SK-N-SH (cell line): ENCODE data around the gene FAM3B. TPM values are rescaled to one million over a fixed set of nuclear protein-coding genes. Genes with fewer than 3 reads are reported as not detected.

Experiments
- CTCF ChIA-PET: fragments of 300-600, 350-600 bp; formaldehyde crosslinking; extraction: SDS; loops from one replicate; lab custom pipeline; 2021; lab: Yijun Ruan, JAX
- POLR2A ChIA-PET: fragments of 350-600 bp; sonication (Branson Sonifier 250); formaldehyde crosslinking; extraction: SDS; loops from one replicate; lab custom pipeline; 2020; ENCODE audit warnings: antibody characterized with exemption, inconsistent platforms; lab: Yijun Ruan, JAX
- DNase-seq: peaks from one replicate; pipeline ENCODE4 v3.0.0; 2012
- H2AFZ ChIP-seq: fragments of 200-600 bp; sonication (generic); 2 replicates; pipeline ENCODE4 v1.8.1; 2016; ENCODE audit warnings: antibody characterized with exemption, mild to moderate bottlenecking, low read depth
- H3F3A ChIP-seq: fragments of 200-600 bp; sonication (generic); replicated peaks from 2 replicates; pipeline ENCODE3; 2016; ENCODE audit warnings: antibody characterized with exemption, mild to moderate bottlenecking; ENCODE audit not compliant: insufficient read depth
- H3K27ac ChIP-seq, 2 experiments: fragments of 200-500 bp in 1 of 2; fragments of 200-600 bp in 1 of 2; sonication (Bioruptor generic) in 1 of 2; sonication (generic), shearing (Covaris generic) in 1 of 2; 2 replicates each; pipeline versions ENCODE4 v1.5.1 to v1.6.1; 2014 to 2016; ENCODE audit warnings: low read depth in 2 of 2, inconsistent platforms in 1 of 2, low read length in 1 of 2, mild to moderate bottlenecking in 1 of 2, mixed read lengths in 1 of 2
- H3K27me3 ChIP-seq: fragments of 200-600 bp; sonication (generic), shearing (Covaris generic); 2 replicates; pipeline ENCODE4 v1.6.1; 2016; ENCODE audit warnings: mixed run types; ENCODE audit not compliant: insufficient read depth
- H3K36me3 ChIP-seq, 2 experiments: fragments of 200-500 bp in 1 of 2; fragments of 200-600 bp in 1 of 2; sonication (Bioruptor generic) in 1 of 2; sonication (generic) in 1 of 2; replicated peaks in 1 of 2; 2 replicates each; pipeline versions ENCODE3 to v1.5.1; 2014 to 2016; ENCODE audit warnings: low read length in 1 of 2, mild to moderate bottlenecking in 1 of 2; ENCODE audit not compliant: insufficient read depth in 2 of 2, control insufficient read depth in 1 of 2
- H3K4me1 ChIP-seq, 2 experiments: fragments of 200-500 bp in 1 of 2; fragments of 200-600 bp in 1 of 2; sonication (Bioruptor generic) in 1 of 2; sonication (generic), shearing (Covaris generic) in 1 of 2; 2 replicates each; pipeline versions ENCODE4 v1.5.1 to v1.6.1; 2014 to 2016; ENCODE audit warnings: low read depth in 1 of 2, low read length in 1 of 2, mixed run types in 1 of 2; ENCODE audit not compliant: insufficient read depth in 2 of 2, control insufficient read depth in 1 of 2
- H3K4me2 ChIP-seq: fragments of 200-600 bp; sonication (generic), shearing (Covaris generic); 2 replicates; pipeline ENCODE4 v1.6.1; 2017; ENCODE audit warnings: mixed run types
- H3K4me3 ChIP-seq, 2 experiments: fragments of 200-500 bp in 1 of 2; fragments of 200-600 bp in 1 of 2; sonication (Bioruptor generic) in 1 of 2; sonication (generic), shearing (Covaris generic) in 1 of 2; 2 replicates each; pipeline versions ENCODE4 v1.5.1 to v1.8.1; 2014 to 2016; ENCODE audit warnings: low read depth in 2 of 2, inconsistent platforms in 1 of 2, low read length in 1 of 2, mild to moderate bottlenecking in 1 of 2, mixed read lengths in 1 of 2, moderate library complexity in 1 of 2
- H3K79me2 ChIP-seq: fragments of 200-600 bp; sonication (generic); 2 replicates; pipeline ENCODE4 v1.8.1; 2017; ENCODE audit warnings: mild to moderate bottlenecking; ENCODE audit not compliant: insufficient read depth
- H3K9ac ChIP-seq: fragments of 200-600 bp; sonication (generic); 2 replicates; pipeline ENCODE4 v1.6.1; 2017; ENCODE audit warnings: mixed run types
- H3K9me2 ChIP-seq: fragments of 200-600 bp; sonication (generic); 2 replicates; pipeline ENCODE4 v1.6.1; 2017; ENCODE audit warnings: mixed run types
- H3K9me3 ChIP-seq: fragments of 200-600 bp; sonication (generic); 2 replicates; pipeline ENCODE4 v1.6.1; 2017; ENCODE audit warnings: mixed run types, mild to moderate bottlenecking, moderate library complexity
- H4K20me1 ChIP-seq: fragments of 200-600 bp; sonication (generic); 2 replicates; pipeline ENCODE4 v1.6.1; 2017; ENCODE audit warnings: mild to moderate bottlenecking, mixed run types; ENCODE audit not compliant: insufficient read depth
- EZH2phosphoT487 ChIP-seq: fragments of 200-600 bp; sonication (generic); IDR thresholded peaks from 2 replicates; pipeline ENCODE4 v1.6.1; 2017; ENCODE audit warnings: low read depth, mixed run types, mild to moderate bottlenecking, antibody characterized with exemption, moderate library complexity, borderline replicate concordance
- FOSL2 ChIP-seq: IDR thresholded peaks from 2 replicates; pipeline ENCODE4 v1.4.0; 2012; ENCODE audit warnings: low read depth, mild to moderate bottlenecking, moderate library complexity, borderline replicate concordance
- FOXJ3 ChIP-seq: sonication (generic); formaldehyde crosslinking; IDR thresholded peaks from 2 replicates; pipeline ENCODE4 v1.5.1; 2020; ENCODE audit warnings: mild to moderate bottlenecking, missing genetic modification reagents
- NRF1 ChIP-seq: IDR thresholded peaks from 2 replicates; pipeline ENCODE4 v1.6.1; 2012; ENCODE audit warnings: low read depth, mild to moderate bottlenecking, low read length
- SIN3A ChIP-seq: IDR thresholded peaks from 2 replicates; pipeline ENCODE4 v1.6.1; 2012; ENCODE audit warnings: low read depth, mild to moderate bottlenecking, low read length, moderate library complexity, borderline replicate concordance
- WGBS: methylation state at CpG from one replicate; pipeline ENCODE4 v1.1.6; 2017; ENCODE audit warnings: low lambda C conversion rate; 5-methylcytosine and 5-hydroxymethylcytosine counted together
- polyA plus RNA-seq, 3 experiments: library from polyadenylated mRNA; depleted of rRNA; stranded (reverse); fragments of >200 nt; gene quantifications; 2 replicates each; pipeline ENCODE4 v1.2.3, GENCODE V29; 2012
- TF ChIP-seq, protein P1 (sequence below): fragments of 200-600 bp; sonication (generic); IDR thresholded peaks from 2 replicates; pipeline ENCODE4 v1.6.1; 2017; ENCODE audit warnings: antibody characterized with exemption, mild to moderate bottlenecking, moderate library complexity
- TF ChIP-seq, protein P2 (sequence below): fragments of 150-350 bp; IDR thresholded peaks from 2 replicates; pipeline ENCODE4 v1.6.1; 2016; ENCODE audit warnings: mild to moderate bottlenecking, low read depth, low read length
- TF ChIP-seq, protein P3 (sequence below): IDR thresholded peaks from 2 replicates; pipeline ENCODE4 v1.6.1; 2012; ENCODE audit warnings: mild to moderate bottlenecking, low read depth, low read length, moderate library complexity

Gene FAM3B
- polyA plus RNA-seq, 1 of the 3 experiments (the other 2 are of a cell fraction) = not detected

DNA sequence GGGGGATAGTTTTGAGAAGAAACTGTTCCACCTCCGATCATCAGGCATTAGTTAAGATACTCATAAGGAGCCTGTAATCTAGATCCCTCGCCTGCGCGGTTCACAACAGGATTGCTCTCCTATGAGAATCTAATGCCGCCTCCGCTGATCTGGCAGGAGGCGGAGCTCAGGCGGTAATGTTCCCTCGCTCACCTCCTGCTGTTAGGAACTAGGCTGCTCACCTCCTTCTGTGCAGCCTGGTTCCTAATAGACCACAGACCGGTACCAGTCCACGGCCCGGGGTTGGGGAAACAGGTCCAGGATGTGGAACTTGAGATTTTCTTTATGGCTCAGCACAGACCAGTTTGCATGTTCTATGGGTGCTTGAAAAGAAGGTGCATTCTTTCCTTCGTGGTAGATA, 27.2 kb upstream of the FAM3B start:
- no peak for DNase-seq
- Histone ChIP-seq H3K4me3 (no peak overlapping the region), H2AFZ (no peak overlapping the region), H3K27ac (no peak overlapping the region), H3K36me3 (no peaks in the 10 kb centered on the region), H3K79me2 (no peaks in the 10 kb centered on the region), H3K4me2 (no peak overlapping the region), H3K27me3 (0 out of 2 replicates have a peak, but pooled peaks cover 9% of the 10 kb centered on the region), H4K20me1 (no peaks in the 10 kb centered on the region), H3K9me3 (no peaks in the 10 kb centered on the region), H3F3A (no peaks in the 10 kb centered on the region), H3K9me2 (no peaks in the 10 kb centered on the region), H3K9ac (no peak overlapping the region), H3K4me1 (no peaks in the 10 kb centered on the region)
- ChIA-PET POLR2A (no interaction called here), CTCF (interaction anchor here (0.6 to 1.3 kb wide), 2 partner anchors 170 to 171 kb away, joined by 3 to 4 read pairs; no protein-coding TSS in a partner anchor)
- no peak for TF ChIP-seq NRF1
- WGBS = 64% methylated on average over 12 of the region's 13 CpGs

DNA sequence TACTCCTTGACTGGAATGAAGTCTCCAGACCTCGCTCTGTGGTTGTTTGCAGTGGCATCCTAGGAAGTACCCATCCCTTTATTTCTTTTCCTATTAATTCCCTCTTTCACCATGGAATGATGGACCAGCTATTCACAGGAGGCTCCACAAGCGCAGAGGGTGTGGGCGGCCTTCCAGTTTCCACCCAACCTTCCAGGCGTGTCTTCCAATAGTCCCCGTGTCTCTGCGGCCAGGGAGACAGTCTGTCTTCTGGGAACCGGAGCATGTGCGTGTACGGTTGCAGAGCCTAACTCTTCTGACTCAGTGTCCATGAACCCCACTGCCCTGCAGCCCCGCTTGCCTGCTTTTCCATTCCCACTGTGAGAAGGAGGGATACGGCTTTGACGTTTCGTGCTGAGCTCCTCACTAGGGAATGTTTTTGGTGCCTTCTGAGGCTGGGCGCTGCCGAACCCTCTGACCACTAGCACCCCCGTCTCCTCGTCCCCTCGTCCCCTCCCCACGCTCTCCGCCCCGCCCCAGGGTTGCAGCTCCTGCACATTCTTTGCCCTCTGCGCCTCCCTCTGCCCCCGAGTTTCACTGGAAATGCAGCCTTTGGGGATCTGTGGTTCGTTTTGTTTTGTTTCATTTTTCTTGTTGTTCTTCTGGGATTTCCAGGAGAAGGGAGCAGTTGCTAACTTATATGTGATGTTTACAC, 26.3 kb upstream of the FAM3B start:
- H3K36me3 ChIP-seq = no peaks in the 10 kb centered on the region
- H3K9me2 ChIP-seq = no peaks in the 10 kb centered on the region
- CTCF ChIA-PET = interaction anchor here (0.6 kb wide), 1 partner anchor 1145 kb away, joined by 3 read pairs; no protein-coding TSS in a partner anchor
- no peaks in the 10 kb centered on the region for H3F3A ChIP-seq
- H2AFZ ChIP-seq = no peak overlapping the region
- no peak overlapping the region for H3K9ac ChIP-seq
- no peak overlapping the region for H3K4me2 ChIP-seq
- no peaks in the 10 kb centered on the region for H4K20me1 ChIP-seq
- TF ChIP-seq EZH2phosphoT487 = no peak
- TF ChIP-seq, protein P1, sequence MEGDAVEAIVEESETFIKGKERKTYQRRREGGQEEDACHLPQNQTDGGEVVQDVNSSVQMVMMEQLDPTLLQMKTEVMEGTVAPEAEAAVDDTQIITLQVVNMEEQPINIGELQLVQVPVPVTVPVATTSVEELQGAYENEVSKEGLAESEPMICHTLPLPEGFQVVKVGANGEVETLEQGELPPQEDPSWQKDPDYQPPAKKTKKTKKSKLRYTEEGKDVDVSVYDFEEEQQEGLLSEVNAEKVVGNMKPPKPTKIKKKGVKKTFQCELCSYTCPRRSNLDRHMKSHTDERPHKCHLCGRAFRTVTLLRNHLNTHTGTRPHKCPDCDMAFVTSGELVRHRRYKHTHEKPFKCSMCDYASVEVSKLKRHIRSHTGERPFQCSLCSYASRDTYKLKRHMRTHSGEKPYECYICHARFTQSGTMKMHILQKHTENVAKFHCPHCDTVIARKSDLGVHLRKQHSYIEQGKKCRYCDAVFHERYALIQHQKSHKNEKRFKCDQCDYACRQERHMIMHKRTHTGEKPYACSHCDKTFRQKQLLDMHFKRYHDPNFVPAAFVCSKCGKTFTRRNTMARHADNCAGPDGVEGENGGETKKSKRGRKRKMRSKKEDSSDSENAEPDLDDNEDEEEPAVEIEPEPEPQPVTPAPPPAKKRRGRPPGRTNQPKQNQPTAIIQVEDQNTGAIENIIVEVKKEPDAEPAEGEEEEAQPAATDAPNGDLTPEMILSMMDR = no peak
- TF ChIP-seq, protein P2, sequence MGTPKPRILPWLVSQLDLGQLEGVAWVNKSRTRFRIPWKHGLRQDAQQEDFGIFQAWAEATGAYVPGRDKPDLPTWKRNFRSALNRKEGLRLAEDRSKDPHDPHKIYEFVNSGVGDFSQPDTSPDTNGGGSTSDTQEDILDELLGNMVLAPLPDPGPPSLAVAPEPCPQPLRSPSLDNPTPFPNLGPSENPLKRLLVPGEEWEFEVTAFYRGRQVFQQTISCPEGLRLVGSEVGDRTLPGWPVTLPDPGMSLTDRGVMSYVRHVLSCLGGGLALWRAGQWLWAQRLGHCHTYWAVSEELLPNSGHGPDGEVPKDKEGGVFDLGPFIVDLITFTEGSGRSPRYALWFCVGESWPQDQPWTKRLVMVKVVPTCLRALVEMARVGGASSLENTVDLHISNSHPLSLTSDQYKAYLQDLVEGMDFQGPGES = no peak
- TF ChIP-seq SIN3A = no peak
- no peak for TF ChIP-seq FOSL2
- TF ChIP-seq, protein P3, sequence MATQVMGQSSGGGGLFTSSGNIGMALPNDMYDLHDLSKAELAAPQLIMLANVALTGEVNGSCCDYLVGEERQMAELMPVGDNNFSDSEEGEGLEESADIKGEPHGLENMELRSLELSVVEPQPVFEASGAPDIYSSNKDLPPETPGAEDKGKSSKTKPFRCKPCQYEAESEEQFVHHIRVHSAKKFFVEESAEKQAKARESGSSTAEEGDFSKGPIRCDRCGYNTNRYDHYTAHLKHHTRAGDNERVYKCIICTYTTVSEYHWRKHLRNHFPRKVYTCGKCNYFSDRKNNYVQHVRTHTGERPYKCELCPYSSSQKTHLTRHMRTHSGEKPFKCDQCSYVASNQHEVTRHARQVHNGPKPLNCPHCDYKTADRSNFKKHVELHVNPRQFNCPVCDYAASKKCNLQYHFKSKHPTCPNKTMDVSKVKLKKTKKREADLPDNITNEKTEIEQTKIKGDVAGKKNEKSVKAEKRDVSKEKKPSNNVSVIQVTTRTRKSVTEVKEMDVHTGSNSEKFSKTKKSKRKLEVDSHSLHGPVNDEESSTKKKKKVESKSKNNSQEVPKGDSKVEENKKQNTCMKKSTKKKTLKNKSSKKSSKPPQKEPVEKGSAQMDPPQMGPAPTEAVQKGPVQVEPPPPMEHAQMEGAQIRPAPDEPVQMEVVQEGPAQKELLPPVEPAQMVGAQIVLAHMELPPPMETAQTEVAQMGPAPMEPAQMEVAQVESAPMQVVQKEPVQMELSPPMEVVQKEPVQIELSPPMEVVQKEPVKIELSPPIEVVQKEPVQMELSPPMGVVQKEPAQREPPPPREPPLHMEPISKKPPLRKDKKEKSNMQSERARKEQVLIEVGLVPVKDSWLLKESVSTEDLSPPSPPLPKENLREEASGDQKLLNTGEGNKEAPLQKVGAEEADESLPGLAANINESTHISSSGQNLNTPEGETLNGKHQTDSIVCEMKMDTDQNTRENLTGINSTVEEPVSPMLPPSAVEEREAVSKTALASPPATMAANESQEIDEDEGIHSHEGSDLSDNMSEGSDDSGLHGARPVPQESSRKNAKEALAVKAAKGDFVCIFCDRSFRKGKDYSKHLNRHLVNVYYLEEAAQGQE = no peak
- no peak for TF ChIP-seq FOXJ3 (CRISPR knock-in tag)
- no peaks in the 10 kb centered on the region for H3K4me1 ChIP-seq
- POLR2A ChIA-PET = no interaction called here
- H3K27ac ChIP-seq = no peak overlapping the region
- H3K27me3 ChIP-seq = 0 out of 2 replicates have a peak, but pooled peaks cover 9% of the 10 kb centered on the region
- no peaks in the 10 kb centered on the region for H3K79me2 ChIP-seq
- 43% methylated on average over 22 of the region's 24 CpGs for WGBS
- no peak for DNase-seq
- H3K4me3 ChIP-seq = no peak overlapping the region
- H3K9me3 ChIP-seq = no peaks in the 10 kb centered on the region
